Heart right ventricle (tissue), 16 donors: ENCODE data around the gene KRT76. TPM values are rescaled to one million over a fixed set of nuclear protein-coding genes. Genes with fewer than 3 reads are reported as not detected.

Experiments used
- ATAC-seq, 8 donors: fragments of 200-7000 bp; cut with Tn5 transposase; one replicate each; pipeline ENCODE4 v1.9.1; 2020; ENCODE audit warnings: mild to moderate bottlenecking in 8 of 8, moderate library complexity in 8 of 8, moderate number of reproducible peaks in 1 of 8
- DNase-seq, 2 donors: peaks; one replicate each; pipeline ENCODE4 v3.0.0-alpha.2; 2020
- H3K27ac ChIP-seq, 10 donors: fragments of 200-600 bp; sonication (generic) in 2 of 10; one replicate each; pipeline versions ENCODE4 v1.5.0 to v1.8.0; 2020 to 2022; ENCODE audit warnings: mild to moderate bottlenecking in 3 of 10
- H3K27me3 ChIP-seq, 7 donors: fragments of 200-600 bp; one replicate each; pipeline ENCODE4 v1.8.0; 2021 to 2022; ENCODE audit warnings: mild to moderate bottlenecking in 2 of 7
- H3K36me3 ChIP-seq, 9 donors: fragments of 200-600 bp; sonication (generic) in 1 of 9; one replicate each; pipeline versions ENCODE4 v1.5.0 to v1.8.0; 2020 to 2022; ENCODE audit warnings: mild to moderate bottlenecking in 2 of 9
- H3K4me1 ChIP-seq, 9 donors: fragments of 200-600 bp; sonication (generic) in 1 of 9; one replicate each; pipeline versions ENCODE4 v1.5.0 to v1.8.0; 2020 to 2022; ENCODE audit warnings: mild to moderate bottlenecking in 4 of 9
- H3K4me3 ChIP-seq, 10 donors: fragments of 200-600 bp; sonication (generic) in 2 of 10; one replicate each; pipeline versions ENCODE4 v1.5.0 to v1.8.0; 2020 to 2022; ENCODE audit warnings: mild to moderate bottlenecking in 7 of 10, moderate library complexity in 2 of 10
- H3K9me3 ChIP-seq, 11 donors: fragments of 200-600 bp in 10 of 11; sonication (generic) in 2 of 11; one replicate each; pipeline versions ENCODE4 v1.5.0 to v1.8.0; 2013 to 2022; ENCODE audit warnings: mild to moderate bottlenecking in 2 of 11, control low read depth in 1 of 11, moderate library complexity in 1 of 11
- CTCF ChIP-seq, 9 donors: fragments of 200-600 bp; sonication (generic) in 2 of 9; IDR thresholded peaks; one replicate each; pipeline versions ENCODE4 v1.5.0 to v1.8.0; 2021 to 2022; ENCODE audit warnings: antibody characterized with exemption in 9 of 9, mild to moderate bottlenecking in 5 of 9, moderate library complexity in 1 of 9
- WGBS, 2 donors: extraction: QIAGEN DNeasy Blood & Tissue Kit; methylation state at CpG; one replicate each; pipeline ENCODE4 v1.1.7; 2013; ENCODE audit warnings: inconsistent platforms in 1 of 2; 5-methylcytosine and 5-hydroxymethylcytosine counted together
- intact Hi-C, 10 donors: fragments of 100-400 bp; cut with DNase I; formaldehyde crosslinking; loops; one replicate each; pipeline versions ENCODE4 v1.11.1 to v1.14.2; 2022
- polyA plus RNA-seq, 2 donors: library from polyadenylated mRNA; stranded (reverse); fragments of 200-250 nt; gene quantifications; one replicate each; pipeline ENCODE4 v1.2.3, GENCODE V29; 2013
- total RNA-seq, 10 donors: library from RNA; stranded (reverse); fragmentation: NEBNext Ultra II Directional in 3 of 10; extraction: Animal tissue kit (Norgen Biotek cat#: 25700) in 3 of 10; gene quantifications; one replicate each; pipeline versions ENCODE4 v1.2.1 to v1.2.4, GENCODE V29; 2021 to 2023
- donor health status: Arrhythmogenic right ventricular cardiomyopathy.
- donor health status: ischemic (EF 13 %, LVEDD 7.1; RV severe dilation, severe dysfunction).
- donor health status: healthy with polysubstance abuse.
- donor health status: DM: no; HTN: yes; CAD: no.
- donor health status: DM: no; HTN: no; CAD: no.
- donor health status: ischemic (EF 25% LVEDD 6.9; RV normal size, moderate dysfunction).
- donor health status: ischemic (EF 25% LVEDD 5.7; RV mildly dilated, moderate dysfunction).
- donor health status: healthy.
- donor health status: DM: yes; HTN: yes; CAD: no.
- donor health status: Ischemic cardiomyopathy.
- donor health status: ischemic (EF 35%, LVEDD 5.7; RV mildly dilated, moderate dysfunction).
- donor health status: nonischemic (EF 11% LVEDD 7.7; RV severe dilation, severe dysfunction).
- donor health status: DM: yes; HTN: yes; CAD: no.
- donor health status: PGD.
- donor health status: ischemic (EF 29% LVEDD 5.4; RV normal size, mild dysfunction).
- donor health status: nonischemic (EF 23%, LVEDD 6.1; RV moderate dilation, normal function).

The KRT76 gene
- total and polyA plus RNA-seq, 12 donors = not detected

- Histone ChIP-seq H3K27me3 (peaks cover 0 to 31% (median 3%) of the 10 kb centered on the region in 7 donors), H3K36me3 (no peaks in the 10 kb centered on the region), H3K9me3 (no peaks in the 10 kb centered on the region), H3K27ac (no peak overlapping the region), H3K4me3 (no peak overlapping the region), H3K4me1 (no peaks in the 10 kb centered on the region)
- no peak for ATAC-seq
- TF ChIP-seq CTCF (IDR thresholded peaks at IDR 0.05) = no peak
- DNase-seq = no peak
- intact Hi-C loops = no loop called here
These were observed 7.2 kb downstream of the KRT76 start for GRCh38 chr12:52769946-52770345.

GRCh38 chr12:52769354-52769753 lies 7.8 kb downstream of the KRT76 start:
- intact Hi-C loops = no loop called here
- H3K27ac ChIP-seq = no peak overlapping the region
- ATAC-seq (no peak), DNase-seq (no peak)
- H3K36me3 ChIP-seq = no peaks in the 10 kb centered on the region
- H3K4me1 ChIP-seq = no peaks in the 10 kb centered on the region
- no peak overlapping the region for H3K4me3 ChIP-seq
- peaks cover 0 to 29% (median 3%) of the 10 kb centered on the region in 7 donors for H3K27me3 ChIP-seq
- no peaks in the 10 kb centered on the region for H3K9me3 ChIP-seq
- whole genome bisulfite sequencing, 2 donors = 52 to 65% methylated on average over 3 of the region's 3 CpGs
- TF ChIP-seq CTCF (IDR thresholded peaks at IDR 0.05) = no peak

GRCh38 chr12:52768479-52769200 lies 8.5 kb downstream of the KRT76 start:
- TF ChIP-seq CTCF (IDR thresholded peaks at IDR 0.05) = no peak
- intact Hi-C loops = no loop called here
- 81 to 82% methylated on average over 10 of the region's 10 CpGs for WGBS, 2 donors

GRCh38 chr12:52767427-52767826 lies 9.7 kb downstream of the KRT76 start:
- Histone ChIP-seq H3K36me3 (no peaks in the 10 kb centered on the region), H3K27me3 (peaks cover 0 to 16% (median 3%) of the 10 kb centered on the region in 7 donors), H3K4me1 (no peaks in the 10 kb centered on the region), H3K4me3 (no peak overlapping the region), H3K9me3 (no peaks in the 10 kb centered on the region), H3K27ac (no peak overlapping the region)
- no peak for TF ChIP-seq CTCF (IDR thresholded peaks at IDR 0.05)
- ATAC-seq = no peak
- 29 to 31% methylated on average over 3 of the region's 3 CpGs for WGBS, 2 donors
- intact Hi-C loops = no loop called here
- no peak for DNase-seq

More at GRCh38 chr12:52768479-52769200, 8.5 kb downstream of the KRT76 start:
- Histone ChIP-seq H3K9me3 (no peaks in the 10 kb centered on the region), H3K4me3 (no peak overlapping the region), H3K36me3 (no peaks in the 10 kb centered on the region), H3K4me1 (no peaks in the 10 kb centered on the region), H3K27me3 (peaks cover 0 to 23% (median 3%) of the 10 kb centered on the region in 7 donors), H3K27ac (no peak overlapping the region)
- no peak for ATAC-seq
- no peak for DNase-seq
